GM19240 (cell line): ENCODE data around the gene PLEKHM2.
A peak's percentile ranks its signal among the peaks of the same experiment; 100 is the strongest.
"Not testable (repeated sequence)": the region's sequence is repeated elsewhere in the genome, so short reads cannot be mapped to it uniquely, and the experiment has no call there.

Experiments
- DNase-seq: peaks from one replicate; pipeline ENCODE4 v3.0.0; 2011; ENCODE audit warnings: low spot score; ENCODE audit not compliant: insufficient read length

PLEKHM2 gene

DNA sequence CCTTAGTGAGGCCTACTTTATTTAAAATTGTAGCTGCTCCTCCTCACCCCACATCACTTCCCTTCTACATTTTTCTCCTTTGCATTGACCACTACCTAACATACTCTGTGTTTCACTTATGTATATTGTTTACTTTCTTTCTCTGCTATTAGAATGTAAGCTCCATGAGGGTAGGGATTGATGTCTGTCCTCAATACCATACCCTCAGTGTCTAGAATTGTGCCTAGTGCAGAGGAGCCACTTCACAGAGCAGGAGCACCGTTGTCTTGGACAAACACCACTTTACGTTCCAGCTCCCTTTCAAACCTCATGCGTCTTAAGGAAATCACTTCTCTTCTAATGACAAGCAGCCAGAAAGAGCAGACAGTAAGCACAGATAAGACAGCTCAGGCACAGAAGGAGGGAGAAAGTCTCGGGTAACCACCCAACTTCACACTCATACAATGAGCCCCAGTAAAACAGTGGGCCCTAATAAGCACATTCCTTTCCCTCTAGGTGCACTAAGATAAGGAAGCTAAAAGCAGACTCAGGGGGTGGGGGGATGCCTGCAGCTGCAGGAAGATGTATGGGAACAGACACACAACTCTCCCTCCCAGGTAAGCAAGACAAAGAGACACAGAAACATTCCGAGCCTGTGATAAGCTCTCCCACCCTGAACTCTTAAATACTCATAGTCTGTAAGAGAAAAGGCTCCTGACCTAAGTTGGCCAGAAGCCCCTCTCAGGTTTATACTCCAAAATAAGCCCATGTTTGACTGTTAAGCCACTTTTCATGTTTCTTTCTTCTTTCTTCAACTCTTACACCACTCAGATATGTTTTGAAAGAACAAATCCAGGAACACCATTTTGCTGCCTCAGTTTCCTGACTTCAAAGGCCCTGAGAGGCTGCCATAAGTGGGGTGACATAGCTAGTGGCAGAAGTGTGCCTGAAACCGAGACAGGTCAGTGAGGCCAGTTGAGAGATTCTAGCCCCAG is 7.1 kb upstream of the PLEKHM2 start:
- no peak for DNase-seq

DNA sequence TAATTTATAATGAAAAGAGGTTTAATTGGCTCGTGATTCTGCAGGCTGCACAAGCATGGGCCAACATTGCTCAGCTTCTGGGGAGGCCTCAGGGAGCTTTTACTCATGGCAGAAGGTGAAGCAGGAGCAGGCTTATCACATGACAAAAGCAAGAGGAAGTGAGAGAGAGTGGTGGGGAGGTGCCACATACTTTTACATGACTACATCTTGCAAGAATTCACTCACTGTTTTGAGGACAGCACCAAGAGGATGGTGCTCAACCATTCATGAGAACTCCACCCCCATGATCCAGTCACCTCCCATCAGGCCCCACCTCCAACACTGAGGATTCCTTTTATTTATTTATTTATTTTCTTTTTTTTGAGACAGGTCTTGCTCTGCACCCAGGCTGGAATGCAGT is 5.5 kb upstream of the PLEKHM2 start:
- no peak for DNase-seq

DNA sequence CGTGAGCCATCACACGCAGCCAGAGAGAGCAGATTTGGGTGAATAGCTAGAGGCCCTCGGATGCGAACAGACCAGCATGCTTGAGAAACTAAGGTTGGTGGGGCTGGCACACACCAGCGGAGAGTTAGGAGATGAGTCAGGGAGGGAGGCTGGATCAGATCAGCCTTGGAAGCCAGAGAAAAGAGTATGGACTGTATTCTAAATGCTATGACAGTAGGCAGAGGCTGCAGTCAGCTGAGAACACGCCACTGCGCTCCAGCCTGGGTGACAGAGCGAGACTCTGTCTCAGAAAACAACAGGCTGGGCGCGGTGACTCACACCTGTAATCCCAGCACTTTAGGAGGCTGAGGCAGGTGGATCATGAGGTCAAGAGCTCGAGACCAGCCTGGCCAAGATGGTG is 4.0 kb upstream of the PLEKHM2 start:
- DNase-seq, result no peak

DNA sequence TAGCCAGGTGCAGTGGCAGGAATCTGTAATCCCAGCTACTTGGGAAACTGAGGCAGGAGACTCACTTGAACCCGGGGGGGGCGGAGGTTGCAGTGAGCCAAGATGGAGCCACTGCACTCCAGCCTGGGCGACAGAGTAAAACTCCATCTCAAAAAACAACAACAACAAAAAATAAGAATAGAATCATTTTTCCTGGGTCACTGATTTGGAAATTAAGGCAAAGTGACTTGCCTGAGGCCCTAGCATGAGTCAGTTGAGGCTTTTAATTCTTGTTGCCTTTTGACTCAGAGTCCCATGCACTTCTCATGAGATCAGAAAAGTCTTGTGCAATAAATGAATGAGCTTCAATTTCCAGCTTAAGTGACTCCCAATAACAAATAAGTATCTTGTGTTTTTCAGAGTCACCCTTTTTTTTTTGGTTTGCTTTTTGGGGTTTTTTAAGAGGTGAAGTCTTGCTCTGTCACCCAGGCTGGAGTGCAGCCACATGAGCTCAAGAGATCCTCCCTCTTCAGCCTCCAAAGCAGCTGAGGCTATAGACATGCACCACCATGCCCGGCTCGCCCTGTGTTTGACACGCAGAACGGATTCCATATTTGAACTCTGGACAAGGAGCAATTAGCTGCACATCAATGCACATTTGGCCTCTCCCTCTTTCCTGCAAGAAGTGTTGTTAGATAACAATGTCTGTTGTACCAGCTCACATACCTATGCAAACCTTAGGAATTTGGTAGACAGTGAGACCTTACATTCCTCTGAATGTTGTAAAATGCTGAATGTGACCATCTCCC is 3.4 kb upstream of the PLEKHM2 start:
- DNase-seq, result no peak

DNA sequence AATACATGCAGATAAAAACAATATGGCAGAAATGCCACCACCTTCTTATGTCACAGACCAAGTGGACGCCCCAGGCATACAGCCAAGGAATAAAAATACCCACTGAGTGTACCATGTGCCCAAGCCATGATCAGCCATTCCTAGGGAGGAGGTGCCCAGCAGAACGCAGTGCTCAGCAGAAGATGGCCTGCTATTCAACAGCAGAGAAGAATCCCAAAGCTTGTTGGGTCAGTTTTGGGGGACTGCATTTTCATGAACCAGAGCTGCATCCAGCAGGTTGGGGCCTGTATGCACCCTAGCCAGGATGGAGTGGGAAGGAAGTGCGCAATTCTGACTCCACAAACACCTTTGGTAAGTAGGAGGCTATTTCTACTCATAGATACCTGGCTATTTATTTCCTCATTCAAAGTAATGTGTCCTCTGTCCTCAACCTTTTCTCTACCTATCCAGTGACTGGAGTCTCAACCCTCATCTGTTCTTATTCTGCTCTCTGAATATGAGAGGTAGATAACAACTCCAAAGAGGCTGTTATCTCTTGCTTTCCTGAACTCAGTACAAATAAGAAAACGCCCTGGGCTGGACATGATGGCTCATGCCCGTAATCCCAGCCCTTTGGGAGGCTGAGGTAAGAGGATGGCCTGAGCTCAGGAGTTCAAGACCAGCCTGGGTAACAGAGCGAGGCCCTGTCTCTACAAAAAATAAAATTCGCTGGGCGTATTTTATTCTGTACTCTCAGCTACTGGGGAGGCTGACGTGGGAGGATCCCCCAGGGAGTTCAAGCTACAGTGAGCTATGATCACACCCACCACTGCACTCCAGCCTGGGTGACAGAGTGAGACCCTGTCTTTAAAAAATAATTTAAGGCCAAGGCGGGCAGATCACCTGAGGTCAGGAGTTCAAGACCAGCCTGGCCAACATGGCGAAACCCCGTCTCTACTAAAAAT is 2.5 kb upstream of the PLEKHM2 start:
- DNase-seq, result no peak

DNA sequence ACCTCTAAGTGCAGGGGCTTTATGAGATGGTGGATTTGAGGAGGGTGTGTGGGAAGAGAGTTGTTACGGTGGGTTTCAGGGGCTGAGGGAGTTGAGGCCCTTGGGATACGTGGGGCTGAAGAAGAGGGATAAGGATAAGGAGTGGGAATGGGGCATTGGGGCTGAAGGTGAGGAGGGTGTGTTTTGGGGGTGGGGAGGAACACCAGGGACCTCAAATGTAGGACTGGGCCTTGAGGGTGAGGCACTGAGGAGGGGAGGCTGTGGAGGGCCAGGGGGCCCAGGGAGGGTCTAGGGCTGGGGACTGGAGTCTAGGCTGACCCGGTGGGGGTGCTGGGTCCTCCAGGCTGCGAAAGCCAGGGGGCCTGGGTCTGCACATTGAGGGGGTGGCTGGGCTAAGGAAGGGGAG is 1.2 kb upstream of the PLEKHM2 start:
- DNase-seq, result no peak

DNA sequence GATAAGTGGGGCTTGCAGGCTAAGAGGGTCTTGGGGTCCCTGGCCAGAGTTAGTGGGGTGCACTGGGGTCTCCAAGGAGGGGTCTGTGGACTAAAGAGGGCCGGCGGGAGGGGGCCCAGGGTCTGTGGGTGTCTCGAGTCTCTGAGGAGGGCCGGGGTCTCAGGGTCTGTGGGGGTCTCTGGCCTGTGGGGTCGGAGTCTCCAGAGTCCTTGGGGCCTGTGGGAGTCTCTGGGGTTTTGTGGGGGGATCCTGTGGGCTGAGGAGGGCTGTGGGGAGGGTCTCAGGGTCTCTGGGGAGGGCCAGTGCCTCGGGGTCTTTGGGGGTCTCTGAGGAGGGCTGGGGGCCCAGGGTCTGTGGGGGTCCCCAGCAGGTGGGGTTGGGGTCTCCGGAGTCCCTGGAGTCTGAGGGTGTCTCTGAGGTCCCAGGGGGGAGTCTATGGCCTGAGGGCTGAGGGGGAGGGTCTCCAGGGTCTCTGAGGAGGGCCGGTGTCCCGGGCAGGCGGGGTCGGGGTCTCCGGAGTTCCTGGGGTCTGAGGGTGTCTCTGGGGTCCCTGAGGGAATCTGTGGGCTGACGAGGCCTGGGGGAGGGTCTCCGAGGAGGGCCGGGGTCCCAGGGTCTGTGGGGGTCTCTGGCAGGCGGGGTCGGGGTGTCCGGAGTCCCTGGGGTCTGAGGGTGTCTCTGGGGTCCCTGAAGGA is 628 bp upstream of the PLEKHM2 start:
- DNase-seq, result no peak

DNA sequence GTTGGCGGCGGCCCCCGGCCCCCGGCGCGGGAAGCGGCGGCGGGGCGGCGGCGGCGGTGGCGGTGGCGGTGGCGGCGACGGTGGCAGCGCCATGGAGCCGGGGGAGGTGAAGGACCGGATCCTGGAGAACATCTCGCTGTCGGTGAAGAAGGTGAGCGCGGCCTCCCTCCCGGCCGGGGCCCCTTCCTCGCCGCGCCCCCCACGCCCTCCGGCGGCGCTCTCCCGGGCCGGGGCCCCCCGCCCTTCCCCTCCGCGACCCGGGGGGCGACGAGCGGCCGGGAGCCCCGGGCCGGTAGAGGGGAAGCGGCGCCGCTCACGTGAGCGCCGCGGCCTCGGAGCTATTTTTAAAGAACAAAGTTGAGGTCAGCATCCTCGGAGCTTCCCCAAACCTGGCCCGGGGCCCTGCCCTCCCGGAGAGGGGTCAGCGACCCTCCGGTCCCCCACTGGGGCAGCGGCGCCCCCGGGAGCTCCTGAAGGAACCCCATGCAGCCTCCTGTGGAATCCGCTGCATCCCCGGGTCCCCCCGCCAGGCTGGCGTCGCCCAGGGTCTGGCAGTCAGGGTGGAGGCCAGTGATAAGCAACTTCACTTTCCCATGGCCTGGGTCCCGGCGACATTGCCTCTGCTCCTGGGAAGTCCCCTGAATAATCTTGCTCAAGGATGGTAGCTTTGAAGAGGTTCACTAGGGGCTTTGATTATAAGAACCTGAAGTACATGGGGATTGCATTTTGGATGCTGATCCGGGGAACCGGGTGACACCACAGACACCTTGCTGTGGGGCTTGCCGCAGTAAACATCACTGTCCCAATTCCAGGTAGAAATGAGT is 560 bp downstream of the PLEKHM2 start:
- peak; percentile 50 for DNase-seq

DNA sequence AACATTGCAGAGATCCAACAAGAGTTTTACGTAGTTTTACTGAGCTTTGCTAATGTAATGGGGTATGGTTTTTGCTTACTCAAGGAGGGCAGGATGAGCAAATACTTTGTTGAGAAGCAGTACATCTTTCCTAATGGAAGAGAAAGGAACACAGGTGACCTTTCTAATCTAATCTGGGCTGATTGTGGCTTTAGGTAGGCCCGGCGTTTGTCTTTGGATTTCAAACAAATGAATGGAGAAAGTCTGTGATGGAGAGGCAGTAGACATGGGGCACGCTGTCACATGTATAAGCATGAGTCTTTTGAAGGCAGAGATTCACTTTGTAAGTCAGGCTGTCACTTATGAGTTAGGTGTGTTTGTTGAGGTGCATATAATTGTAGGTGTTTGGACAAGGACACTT is 1.7 kb downstream of the PLEKHM2 start:
- DNase-seq, result no peak

DNA sequence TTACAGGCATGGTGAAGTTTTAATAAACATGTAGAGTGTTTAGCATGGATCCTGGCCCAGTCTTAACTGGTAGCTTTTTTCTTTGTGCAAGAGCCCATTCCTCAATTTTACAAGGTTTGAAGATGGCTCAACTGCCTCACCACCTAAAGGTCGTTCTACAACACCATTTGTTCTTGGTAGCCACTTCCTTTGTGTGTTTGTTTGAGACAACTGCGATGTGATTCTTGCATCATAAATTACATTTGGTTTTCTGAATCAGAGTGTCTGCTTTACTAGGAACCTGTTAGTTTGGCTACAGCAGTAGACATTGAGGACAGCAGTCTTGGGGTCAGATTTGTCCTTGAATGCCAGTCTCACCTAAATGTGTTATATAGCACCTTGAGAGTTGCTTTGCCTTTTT is 3.3 kb downstream of the PLEKHM2 start:
- no peak for DNase-seq

DNA sequence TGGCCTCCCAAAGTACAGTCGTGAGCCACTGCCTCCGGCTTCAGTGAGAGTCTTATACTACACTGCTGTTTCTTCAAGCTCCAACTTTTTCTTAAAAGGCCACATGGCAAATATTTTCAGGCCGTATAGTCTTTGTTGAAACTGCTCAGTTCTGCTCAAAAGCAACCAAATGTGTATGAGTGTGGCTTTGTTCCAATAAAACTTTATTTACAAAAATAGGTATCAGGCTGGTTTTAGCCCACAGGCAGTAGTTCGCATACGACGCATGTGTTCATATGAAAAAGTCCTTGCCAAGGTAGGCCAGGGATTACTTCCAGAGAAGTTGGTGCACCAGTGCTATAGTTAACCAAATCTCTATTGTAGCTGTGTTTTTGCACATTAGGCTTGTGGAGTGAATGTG is 6.2 kb downstream of the PLEKHM2 start:
- no peak for DNase-seq

DNA sequence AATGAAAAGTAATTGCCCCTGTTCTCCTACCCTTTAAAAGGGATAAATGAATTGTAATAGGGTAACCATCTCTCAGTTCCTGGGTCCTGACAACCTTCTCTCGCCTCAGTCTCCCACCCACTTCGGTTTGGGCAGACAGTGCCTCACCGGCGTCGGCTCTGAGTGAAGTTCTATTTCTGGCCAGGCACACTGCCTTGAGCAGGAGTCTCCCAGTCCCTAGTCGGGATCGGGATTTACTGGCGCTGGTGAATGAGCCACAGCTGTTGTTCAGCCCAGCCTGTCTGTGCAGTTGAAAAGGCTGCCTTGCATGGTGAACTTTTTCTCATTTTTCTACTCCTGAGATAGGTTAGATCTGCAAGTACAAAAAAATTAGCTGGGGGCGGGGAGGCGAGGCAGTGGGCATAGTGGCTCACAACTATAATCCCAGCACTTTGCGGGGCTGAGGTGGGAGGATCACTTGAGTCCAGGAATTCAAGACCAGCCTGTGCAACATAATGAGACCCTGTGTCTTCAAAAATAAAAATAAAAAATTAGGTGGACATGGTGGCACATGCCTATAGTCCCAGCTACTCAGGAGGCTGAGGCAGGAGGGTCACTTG is 7.4 kb downstream of the PLEKHM2 start:
- no peak for DNase-seq

DNA sequence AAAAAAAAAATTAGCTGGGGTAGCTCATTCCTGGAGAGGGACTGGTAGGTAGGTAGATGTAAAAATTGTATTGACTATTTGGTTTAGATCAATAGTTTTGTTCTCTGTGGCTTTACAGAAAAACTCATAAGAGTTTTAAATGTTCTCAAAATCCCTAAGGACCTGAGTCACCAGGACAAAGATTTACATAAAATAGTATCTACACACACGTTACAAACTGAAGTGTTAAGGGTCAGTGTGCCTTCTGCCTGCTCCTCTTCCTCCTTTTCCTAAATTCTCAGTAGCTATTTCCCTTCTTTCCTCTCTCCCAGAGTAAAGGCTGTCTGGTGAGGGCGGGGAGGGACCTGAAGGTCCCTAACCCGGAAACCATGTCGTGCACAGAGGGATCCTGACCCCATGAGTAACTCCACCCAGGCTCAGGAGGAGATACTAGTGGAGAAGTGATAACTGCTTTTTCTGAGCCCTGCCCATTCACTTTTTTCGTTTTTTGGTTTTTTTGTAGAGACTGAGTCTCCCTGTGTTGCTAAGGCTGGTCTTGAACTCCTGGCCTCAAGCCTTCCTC is 8.1 kb downstream of the PLEKHM2 start:
- DNase-seq, result no peak

DNA sequence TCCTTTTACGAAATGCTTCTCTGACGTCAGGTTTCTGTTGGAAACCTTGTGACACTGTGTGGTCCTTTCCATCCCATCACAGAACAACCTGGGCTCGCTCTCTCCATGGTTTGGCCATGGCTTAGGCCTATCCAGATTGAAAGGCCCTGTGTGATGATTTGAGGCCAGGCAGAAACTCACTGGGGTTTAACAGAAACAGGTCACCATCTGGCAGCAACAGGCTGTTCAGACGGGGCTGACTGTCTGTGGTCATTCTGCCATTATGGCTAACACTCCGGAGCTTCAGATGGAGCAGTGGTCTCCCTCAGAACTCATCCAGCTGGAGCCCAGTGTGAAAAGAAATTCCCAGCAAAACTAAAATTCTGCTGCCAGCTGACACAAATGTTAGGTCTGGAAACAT is 9.3 kb downstream of the PLEKHM2 start:
- no peak for DNase-seq

DNA sequence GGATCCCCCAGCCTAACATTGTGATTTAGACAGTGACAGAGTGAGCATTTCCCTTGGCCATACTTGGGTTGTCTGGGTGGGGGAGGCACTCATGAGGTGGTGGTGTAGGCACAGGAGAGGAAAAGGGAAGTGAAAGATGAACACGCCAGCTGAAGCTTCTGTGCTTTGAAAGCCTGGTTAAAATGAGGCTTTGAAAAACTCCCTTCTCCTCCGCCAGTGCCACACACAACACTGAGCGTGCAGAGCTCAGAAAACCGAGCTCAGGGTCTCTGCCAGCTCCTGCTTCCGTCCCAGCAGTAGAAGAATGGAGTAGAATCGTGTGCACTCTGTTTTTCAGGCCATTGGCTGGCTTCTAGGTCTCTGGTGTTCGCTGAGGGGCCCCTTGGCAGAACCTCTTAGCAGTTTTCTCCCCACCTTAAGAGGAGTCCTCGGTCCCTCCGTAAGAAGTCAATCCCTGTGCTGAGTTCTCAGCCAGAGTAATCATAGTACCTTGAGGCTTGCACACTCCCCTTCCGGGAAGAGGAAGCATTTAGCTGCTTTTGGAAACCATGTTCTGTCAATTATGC is 12.9 kb downstream of the PLEKHM2 start:
- peak; percentile 83 for DNase-seq

DNA sequence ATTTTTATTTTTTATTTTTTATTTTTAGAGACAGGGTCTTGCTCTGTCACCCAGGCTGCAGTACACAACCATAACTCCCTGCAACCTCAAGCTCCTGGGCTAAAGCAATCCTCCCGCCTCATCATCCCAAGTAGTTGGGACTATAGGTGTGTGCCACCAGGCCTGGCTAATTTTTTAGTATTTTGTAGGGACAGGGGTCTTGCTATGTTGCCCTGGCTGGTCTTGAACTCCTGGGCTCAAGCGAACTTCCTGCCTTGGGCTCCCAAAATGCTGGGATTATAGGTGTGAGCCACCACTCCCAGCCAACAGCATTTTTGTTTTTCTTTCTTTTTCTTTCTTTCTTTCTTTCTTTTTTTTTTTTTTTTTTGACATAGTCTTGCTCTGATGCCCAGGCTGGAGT is 14.1 kb downstream of the PLEKHM2 start:
- DNase-seq, result no peak

DNA sequence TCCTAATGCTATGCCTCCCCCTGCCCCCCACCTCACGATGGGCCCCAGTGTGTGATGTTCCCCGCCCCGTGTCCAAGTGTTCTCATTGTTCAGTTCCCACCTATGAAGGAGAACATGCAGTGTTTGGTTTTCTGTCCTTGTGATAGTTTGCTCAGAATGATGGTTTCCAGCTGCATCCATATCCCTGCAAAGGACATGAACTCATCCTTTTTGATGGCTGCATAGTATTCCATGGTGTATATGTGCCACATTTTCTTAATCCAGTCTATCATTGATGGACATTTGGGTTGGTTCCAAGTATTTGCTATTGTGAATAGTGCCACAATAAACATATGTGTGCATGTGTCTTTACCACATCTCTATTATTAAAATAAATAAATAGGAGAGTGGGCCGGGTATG is 15.2 kb downstream of the PLEKHM2 start:
- DNase-seq, result not testable (repeated sequence)

DNA sequence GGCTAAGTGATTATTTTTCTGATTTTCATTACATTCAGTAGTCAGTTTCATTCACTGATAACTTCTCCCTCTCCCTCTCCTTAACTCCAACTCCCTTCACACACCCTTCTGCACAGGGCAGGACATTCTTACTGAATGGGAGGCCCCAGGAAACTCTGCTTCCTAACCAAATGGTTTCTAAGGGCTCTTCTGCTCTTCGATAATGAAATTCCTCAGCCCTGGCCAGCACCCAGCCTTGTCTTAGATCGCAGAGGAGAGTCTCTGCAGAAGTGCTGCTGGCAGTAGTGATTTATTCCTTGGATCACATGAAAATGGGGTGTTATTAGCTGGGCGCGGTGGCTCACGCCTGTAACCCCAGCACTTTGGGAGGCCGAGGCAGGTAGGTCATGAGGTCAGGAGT is 16.4 kb downstream of the PLEKHM2 start:
- DNase-seq, result no peak

DNA sequence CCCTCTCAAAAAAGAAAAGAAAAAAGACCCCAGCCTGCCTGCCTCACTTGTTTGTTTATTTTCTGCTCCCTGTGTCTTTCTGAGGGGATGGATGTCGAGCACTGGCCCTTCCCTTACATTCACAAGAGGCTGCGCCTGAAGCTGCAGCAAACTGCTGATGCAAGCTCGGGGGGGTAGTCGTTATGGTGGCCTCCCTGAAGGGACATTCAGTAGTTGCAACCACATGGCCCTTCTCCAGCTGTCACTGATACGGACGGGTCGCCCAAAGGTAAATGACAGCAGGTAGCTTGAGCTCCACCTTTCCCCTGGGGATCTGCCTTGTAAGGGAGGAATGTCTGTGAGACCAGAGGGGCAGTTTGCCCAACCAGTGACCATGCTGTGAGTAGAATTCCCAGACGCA is 17.7 kb downstream of the PLEKHM2 start:
- no peak for DNase-seq
